H1 (cell line): ENCODE measurements around the gene TANC1. TPM values are rescaled to one million over a fixed set of nuclear protein-coding genes. Genes with fewer than 3 reads are reported as not detected.

Experiments used
- CHD2 ChIP-seq: IDR thresholded peaks from 2 replicates; pipeline ENCODE4 v1.6.1; 2012; ENCODE audit warnings: low read length, improper control_type of control experiment
- CTBP2 ChIP-seq: IDR thresholded peaks from 2 replicates; pipeline ENCODE4 v1.7.0; 2011; ENCODE audit warnings: borderline replicate concordance, mild to moderate bottlenecking, moderate library complexity, mixed read lengths, low read length; ENCODE audit not compliant: insufficient read depth, insufficient read length
- PHF8 ChIP-seq: fragments of 200-600 bp; sonication (generic); conservative IDR thresholded peaks from 2 replicates; pipeline ENCODE4 v1.7.1; 2012; ENCODE audit warnings: low read depth, mild to moderate bottlenecking, inconsistent platforms, low read length, moderate library complexity
- RBBP5 ChIP-seq: IDR thresholded peaks from 2 replicates; pipeline ENCODE4 v1.7.1; 2012; ENCODE audit warnings: low read depth, mild to moderate bottlenecking, inconsistent platforms, low read length, moderate library complexity, borderline replicate concordance
- polyA plus RNA-seq, 7 experiments: library from polyadenylated mRNA; depleted of rRNA in 3 of 7; stranded (reverse) in 5 of 7; unstranded in 2 of 7; fragments of >200 nt in 5 of 7; fragments of 200-250 nt in 2 of 7; gene quantifications; 1 replicate in 5 of 7; 2 replicates in 1 of 7; 4 replicates in 1 of 7; pipeline versions ENCODE4 v1.2.1 to v1.2.3, GENCODE V29; 2011 to 2013; ENCODE audit warnings: missing spikeins in 2 of 7, mixed read lengths in 2 of 7
- total RNA-seq: library from RNA; stranded (reverse); fragmentation: NEBNext Ultra II Directional; extraction: Animal tissue kit (Norgen Biotek cat#: 25700); gene quantifications from 2 replicates; pipeline ENCODE4 v1.2.1, GENCODE V29; 2021
- TF ChIP-seq, protein P1 (sequence below): fragments of 300-600 bp; sonication (generic); IDR thresholded peaks from 2 replicates; pipeline ENCODE4 v1.7.1; 2012; ENCODE audit warnings: low read length, moderate library complexity, mild to moderate bottlenecking, inconsistent platforms; ENCODE audit not compliant: insufficient replicate concordance

TANC1 gene
- total and polyA plus RNA-seq, 2 of the 8 experiments (the other 6 are each of a cell fraction or from before 2014, with no cell fraction given) = 4.1 to 7.6 TPM

DNA sequence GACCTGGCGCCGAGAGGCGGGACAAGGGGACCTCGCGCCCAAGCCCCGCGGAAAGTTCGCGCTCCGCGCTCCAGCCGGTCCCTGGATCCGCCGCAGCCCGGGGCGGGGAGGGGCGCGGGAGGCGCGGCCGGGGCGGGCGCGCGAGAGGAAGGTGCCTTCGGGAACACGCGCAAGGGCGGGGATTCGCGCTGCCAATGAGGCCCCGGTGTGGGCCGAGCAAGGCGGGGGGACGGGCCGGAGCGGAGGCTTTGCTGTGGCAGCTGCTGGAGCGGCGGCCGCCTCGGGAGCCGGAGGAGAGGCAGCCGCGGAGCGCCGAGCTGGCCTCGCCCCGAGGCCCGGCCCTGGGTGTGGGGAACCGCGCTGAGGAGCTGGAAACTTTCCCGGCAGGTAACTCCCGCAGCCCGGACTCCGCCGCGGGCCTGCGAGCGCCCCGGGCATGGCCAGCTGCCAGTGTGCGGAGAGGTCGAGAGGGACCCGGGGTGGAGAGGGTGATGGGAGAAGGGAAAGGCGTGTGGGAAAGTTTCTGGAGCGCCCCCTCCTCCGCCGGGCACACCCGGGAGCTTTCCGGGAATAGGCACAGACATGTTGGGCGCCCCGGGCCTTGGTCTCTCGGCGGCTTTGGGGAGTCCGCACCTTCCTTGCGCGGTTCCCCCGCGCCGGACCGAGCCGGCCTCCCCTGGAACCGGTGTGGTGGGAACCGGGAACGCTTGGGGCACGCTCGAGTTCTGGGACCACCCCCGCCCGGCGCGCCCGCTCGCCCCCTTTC lies at the start of gene TANC1 (continued):
- TF ChIP-seq, protein P1, sequence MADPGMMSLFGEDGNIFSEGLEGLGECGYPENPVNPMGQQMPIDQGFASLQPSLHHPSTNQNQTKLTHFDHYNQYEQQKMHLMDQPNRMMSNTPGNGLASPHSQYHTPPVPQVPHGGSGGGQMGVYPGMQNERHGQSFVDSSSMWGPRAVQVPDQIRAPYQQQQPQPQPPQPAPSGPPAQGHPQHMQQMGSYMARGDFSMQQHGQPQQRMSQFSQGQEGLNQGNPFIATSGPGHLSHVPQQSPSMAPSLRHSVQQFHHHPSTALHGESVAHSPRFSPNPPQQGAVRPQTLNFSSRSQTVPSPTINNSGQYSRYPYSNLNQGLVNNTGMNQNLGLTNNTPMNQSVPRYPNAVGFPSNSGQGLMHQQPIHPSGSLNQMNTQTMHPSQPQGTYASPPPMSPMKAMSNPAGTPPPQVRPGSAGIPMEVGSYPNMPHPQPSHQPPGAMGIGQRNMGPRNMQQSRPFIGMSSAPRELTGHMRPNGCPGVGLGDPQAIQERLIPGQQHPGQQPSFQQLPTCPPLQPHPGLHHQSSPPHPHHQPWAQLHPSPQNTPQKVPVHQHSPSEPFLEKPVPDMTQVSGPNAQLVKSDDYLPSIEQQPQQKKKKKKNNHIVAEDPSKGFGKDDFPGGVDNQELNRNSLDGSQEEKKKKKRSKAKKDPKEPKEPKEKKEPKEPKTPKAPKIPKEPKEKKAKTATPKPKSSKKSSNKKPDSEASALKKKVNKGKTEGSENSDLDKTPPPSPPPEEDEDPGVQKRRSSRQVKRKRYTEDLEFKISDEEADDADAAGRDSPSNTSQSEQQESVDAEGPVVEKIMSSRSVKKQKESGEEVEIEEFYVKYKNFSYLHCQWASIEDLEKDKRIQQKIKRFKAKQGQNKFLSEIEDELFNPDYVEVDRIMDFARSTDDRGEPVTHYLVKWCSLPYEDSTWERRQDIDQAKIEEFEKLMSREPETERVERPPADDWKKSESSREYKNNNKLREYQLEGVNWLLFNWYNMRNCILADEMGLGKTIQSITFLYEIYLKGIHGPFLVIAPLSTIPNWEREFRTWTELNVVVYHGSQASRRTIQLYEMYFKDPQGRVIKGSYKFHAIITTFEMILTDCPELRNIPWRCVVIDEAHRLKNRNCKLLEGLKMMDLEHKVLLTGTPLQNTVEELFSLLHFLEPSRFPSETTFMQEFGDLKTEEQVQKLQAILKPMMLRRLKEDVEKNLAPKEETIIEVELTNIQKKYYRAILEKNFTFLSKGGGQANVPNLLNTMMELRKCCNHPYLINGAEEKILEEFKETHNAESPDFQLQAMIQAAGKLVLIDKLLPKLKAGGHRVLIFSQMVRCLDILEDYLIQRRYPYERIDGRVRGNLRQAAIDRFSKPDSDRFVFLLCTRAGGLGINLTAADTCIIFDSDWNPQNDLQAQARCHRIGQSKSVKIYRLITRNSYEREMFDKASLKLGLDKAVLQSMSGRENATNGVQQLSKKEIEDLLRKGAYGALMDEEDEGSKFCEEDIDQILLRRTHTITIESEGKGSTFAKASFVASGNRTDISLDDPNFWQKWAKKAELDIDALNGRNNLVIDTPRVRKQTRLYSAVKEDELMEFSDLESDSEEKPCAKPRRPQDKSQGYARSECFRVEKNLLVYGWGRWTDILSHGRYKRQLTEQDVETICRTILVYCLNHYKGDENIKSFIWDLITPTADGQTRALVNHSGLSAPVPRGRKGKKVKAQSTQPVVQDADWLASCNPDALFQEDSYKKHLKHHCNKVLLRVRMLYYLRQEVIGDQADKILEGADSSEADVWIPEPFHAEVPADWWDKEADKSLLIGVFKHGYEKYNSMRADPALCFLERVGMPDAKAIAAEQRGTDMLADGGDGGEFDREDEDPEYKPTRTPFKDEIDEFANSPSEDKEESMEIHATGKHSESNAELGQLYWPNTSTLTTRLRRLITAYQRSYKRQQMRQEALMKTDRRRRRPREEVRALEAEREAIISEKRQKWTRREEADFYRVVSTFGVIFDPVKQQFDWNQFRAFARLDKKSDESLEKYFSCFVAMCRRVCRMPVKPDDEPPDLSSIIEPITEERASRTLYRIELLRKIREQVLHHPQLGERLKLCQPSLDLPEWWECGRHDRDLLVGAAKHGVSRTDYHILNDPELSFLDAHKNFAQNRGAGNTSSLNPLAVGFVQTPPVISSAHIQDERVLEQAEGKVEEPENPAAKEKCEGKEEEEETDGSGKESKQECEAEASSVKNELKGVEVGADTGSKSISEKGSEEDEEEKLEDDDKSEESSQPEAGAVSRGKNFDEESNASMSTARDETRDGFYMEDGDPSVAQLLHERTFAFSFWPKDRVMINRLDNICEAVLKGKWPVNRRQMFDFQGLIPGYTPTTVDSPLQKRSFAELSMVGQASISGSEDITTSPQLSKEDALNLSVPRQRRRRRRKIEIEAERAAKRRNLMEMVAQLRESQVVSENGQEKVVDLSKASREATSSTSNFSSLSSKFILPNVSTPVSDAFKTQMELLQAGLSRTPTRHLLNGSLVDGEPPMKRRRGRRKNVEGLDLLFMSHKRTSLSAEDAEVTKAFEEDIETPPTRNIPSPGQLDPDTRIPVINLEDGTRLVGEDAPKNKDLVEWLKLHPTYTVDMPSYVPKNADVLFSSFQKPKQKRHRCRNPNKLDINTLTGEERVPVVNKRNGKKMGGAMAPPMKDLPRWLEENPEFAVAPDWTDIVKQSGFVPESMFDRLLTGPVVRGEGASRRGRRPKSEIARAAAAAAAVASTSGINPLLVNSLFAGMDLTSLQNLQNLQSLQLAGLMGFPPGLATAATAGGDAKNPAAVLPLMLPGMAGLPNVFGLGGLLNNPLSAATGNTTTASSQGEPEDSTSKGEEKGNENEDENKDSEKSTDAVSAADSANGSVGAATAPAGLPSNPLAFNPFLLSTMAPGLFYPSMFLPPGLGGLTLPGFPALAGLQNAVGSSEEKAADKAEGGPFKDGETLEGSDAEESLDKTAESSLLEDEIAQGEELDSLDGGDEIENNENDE = no peak
- TF ChIP-seq RBBP5 (peak; percentile 51; the same call in 1 of the 2 replicates), PHF8 (peak; percentile 64), CTBP2 (peak; percentile 17), CHD2 (peak; percentile 66; the same call in 1 of the 2 replicates)
